Fibroblast of lung (primary cell): ENCODE data around the gene PCF11. TPM values are rescaled to one million over a fixed set of nuclear protein-coding genes. Genes with fewer than 3 reads are reported as not detected.

Source experiments
- DNase-seq, 2 donors: peaks; one replicate each; pipeline versions ENCODE4 v3.0.0 to v3.0.0-alpha.2; 2010; ENCODE audit warnings: low read depth in 2 of 2
- H2AFZ ChIP-seq: 2 replicates; pipeline ENCODE4 v1.5.1; 2012; ENCODE audit warnings: low read length, control low read depth, inconsistent platforms
- H3K27ac ChIP-seq: 2 replicates; pipeline ENCODE4 v1.5.1; 2011; ENCODE audit warnings: low read length, control low read depth; ENCODE audit not compliant: insufficient read depth
- H3K27me3 ChIP-seq: 2 replicates; pipeline ENCODE4 v1.5.1; 2011; ENCODE audit warnings: mild to moderate bottlenecking, low read length; ENCODE audit not compliant: control insufficient read depth, insufficient read depth
- H3K36me3 ChIP-seq: 2 replicates; pipeline ENCODE4 v1.5.1; 2011; ENCODE audit warnings: low read length; ENCODE audit not compliant: control insufficient read depth, insufficient read depth
- H3K4me1 ChIP-seq: 2 replicates; pipeline ENCODE4 v1.5.1; 2011; ENCODE audit warnings: low read length; ENCODE audit not compliant: control insufficient read depth, insufficient read depth; ENCODE audit errors: extremely low read depth
- H3K4me2 ChIP-seq: 2 replicates; pipeline ENCODE4 v1.5.1; 2011; ENCODE audit warnings: low read length, control low read depth; ENCODE audit not compliant: insufficient read depth; ENCODE audit errors: extremely low read depth
- H3K4me3 ChIP-seq, 4 experiments: fragments of 200-600 bp in 1 of 4; sonication (generic) in 1 of 4; replicated peaks in 1 of 4; 2 replicates each; pipeline ENCODE4 v1.5.1; 2011 to 2016; ENCODE audit warnings: low read length in 4 of 4, low read depth in 3 of 4, mild to moderate bottlenecking in 3 of 4, control low read depth in 2 of 4, inconsistent platforms in 1 of 4, mixed read lengths in 1 of 4; ENCODE audit not compliant: insufficient read depth in 1 of 4; ENCODE audit errors: control extremely low read depth in 1 of 4
- H3K79me2 ChIP-seq: 2 replicates; pipeline ENCODE4 v1.5.1; 2012; ENCODE audit warnings: mild to moderate bottlenecking, low read length, inconsistent platforms; ENCODE audit not compliant: control insufficient read depth, insufficient read depth
- H3K9ac ChIP-seq: 2 replicates; pipeline ENCODE4 v1.5.1; 2011; ENCODE audit warnings: mild to moderate bottlenecking, low read length, control low read depth; ENCODE audit not compliant: insufficient read depth
- H3K9me3 ChIP-seq: 2 replicates; pipeline ENCODE4 v1.5.1; 2012; ENCODE audit warnings: low read depth, low read length; ENCODE audit not compliant: control insufficient read depth, insufficient read depth
- H4K20me1 ChIP-seq: 2 replicates; pipeline ENCODE4 v1.5.1; 2011; ENCODE audit warnings: low read length; ENCODE audit not compliant: control insufficient read depth, insufficient read depth; ENCODE audit errors: extremely low read depth
- EZH2 ChIP-seq: IDR thresholded peaks from 2 replicates; pipeline ENCODE4 v1.5.1; 2012; ENCODE audit warnings: low read length, control low read depth, mild to moderate bottlenecking; ENCODE audit errors: missing control alignments
- polyA plus RNA-seq, 2 donors: library from polyadenylated mRNA; depleted of rRNA in 1 of 2; stranded (reverse) in 1 of 2; unstranded in 1 of 2; fragments of >200 nt; gene quantifications; 2 replicates each; pipeline ENCODE4 v1.2.1, GENCODE V29; 2011 to 2012; ENCODE audit warnings: missing spikeins in 1 of 2
- total RNA-seq: library from RNA; depleted of rRNA; stranded (reverse); fragments of >200 nt; gene quantifications from 2 replicates; pipeline ENCODE4 v1.2.1, GENCODE V29; 2014
- TF ChIP-seq, protein P1 (sequence below), 2 donors: IDR thresholded peaks in 1 of 2; conservative IDR thresholded peaks in 1 of 2; 1 replicate in 1 of 2; 2 replicates in 1 of 2; pipeline ENCODE4 v1.5.1; 2011 to 2012; ENCODE audit warnings: low read length in 2 of 2, control low read depth in 1 of 2, inconsistent platforms in 1 of 2, low read depth in 1 of 2, mild to moderate bottlenecking in 1 of 2

The PCF11 gene
- total and polyA plus RNA-seq, 2 donors (not counting 1 experiment from before 2014, with no cell fraction given) = 26.6 to 44.8 TPM

DNA sequence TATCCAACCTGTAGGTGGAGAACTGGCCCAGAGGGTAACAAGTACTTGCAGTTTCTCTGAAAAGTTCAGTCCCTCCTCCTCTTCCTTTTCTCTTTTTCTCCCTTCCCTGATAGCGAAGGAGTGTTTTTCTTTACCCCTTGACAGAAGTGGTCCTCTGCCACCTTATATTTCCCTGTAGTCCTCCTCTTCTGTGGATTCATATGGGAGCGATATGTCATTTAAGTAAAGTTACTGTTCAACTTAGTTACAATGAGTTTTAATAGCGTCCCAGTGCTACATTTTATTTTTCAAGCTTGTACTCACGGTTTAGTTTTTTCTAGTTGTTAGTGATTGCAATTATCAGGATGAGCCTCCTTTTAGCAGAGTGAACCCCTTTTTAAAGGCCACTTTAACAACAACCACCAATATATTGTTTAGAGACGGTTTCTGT, 1.4 kb downstream of the PCF11 start:
- no peaks in the 10 kb centered on the region for H3K9me3 ChIP-seq
- no peaks in the 10 kb centered on the region for H3K36me3 ChIP-seq
- peaks cover 13% of the 10 kb centered on the region for H4K20me1 ChIP-seq
- no peak for TF ChIP-seq EZH2
- TF ChIP-seq, protein P1, sequence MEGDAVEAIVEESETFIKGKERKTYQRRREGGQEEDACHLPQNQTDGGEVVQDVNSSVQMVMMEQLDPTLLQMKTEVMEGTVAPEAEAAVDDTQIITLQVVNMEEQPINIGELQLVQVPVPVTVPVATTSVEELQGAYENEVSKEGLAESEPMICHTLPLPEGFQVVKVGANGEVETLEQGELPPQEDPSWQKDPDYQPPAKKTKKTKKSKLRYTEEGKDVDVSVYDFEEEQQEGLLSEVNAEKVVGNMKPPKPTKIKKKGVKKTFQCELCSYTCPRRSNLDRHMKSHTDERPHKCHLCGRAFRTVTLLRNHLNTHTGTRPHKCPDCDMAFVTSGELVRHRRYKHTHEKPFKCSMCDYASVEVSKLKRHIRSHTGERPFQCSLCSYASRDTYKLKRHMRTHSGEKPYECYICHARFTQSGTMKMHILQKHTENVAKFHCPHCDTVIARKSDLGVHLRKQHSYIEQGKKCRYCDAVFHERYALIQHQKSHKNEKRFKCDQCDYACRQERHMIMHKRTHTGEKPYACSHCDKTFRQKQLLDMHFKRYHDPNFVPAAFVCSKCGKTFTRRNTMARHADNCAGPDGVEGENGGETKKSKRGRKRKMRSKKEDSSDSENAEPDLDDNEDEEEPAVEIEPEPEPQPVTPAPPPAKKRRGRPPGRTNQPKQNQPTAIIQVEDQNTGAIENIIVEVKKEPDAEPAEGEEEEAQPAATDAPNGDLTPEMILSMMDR (conservative IDR thresholded peaks at IDR 0.05 in 1 of 2, IDR thresholded peaks at IDR 0.05 in 1 of 2; ENCODE audit: low read depth in 1 of 2, low read length in 2 of 2) = no peak
- no peaks in the 10 kb centered on the region for H3K27me3 ChIP-seq
- H2AFZ ChIP-seq = no peak overlapping the region
- peaks cover 63% of the 10 kb centered on the region for H3K79me2 ChIP-seq
- H3K4me1 ChIP-seq = no peaks in the 10 kb centered on the region
- H3K27ac ChIP-seq = peak overlapping the region; percentile 99
- peak overlapping the region; percentile 97 to 99 (median 98) for H3K4me3 ChIP-seq
- peak overlapping the region; percentile 72 for H3K4me2 ChIP-seq
- peak in 1 of 2 donors; percentile 47 for DNase-seq
- H3K9ac ChIP-seq = peak overlapping the region; percentile 68

DNA sequence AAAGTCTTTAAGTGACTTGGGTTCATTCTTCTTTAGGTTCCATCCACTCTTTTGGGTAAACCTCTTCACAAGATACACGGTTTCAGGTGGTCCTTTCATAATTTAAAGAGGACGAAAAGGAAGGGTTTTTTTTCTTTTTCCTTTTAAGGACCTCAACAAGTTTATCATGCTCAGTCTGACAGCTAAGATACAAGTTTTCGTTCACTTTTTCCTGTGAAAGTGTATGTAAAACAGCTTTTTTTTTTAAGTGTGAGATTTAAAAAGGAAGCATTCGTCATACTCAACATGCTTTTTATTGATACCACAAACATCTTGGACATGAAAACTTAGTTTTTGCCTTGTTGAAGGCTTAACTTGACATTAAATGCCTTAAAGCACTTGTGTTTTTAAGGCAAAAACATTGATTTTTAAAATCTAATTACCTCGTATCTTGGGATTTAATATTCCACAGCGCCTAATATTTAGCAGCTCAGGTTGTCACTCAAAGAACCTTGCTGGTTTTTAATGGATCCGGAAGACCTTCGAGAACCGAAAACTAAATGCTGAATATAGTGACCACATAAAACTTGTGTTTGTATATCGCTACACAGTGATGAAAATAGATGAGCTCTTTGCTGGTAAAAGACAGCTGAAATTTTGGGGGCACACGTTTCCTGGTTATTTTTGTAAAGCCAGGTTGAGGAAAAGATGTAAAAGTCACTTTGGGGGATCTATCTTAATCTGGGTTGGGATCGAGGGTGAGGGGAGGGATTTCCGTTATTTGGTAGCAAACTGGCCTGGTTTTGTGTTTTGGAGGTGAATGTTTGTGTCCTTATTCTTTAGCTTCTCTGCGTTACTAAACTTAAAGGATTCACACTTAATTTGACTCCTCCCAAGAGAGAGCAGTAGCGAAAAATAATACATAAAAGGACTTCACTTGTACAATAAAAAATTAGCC, 2.3 kb downstream of the PCF11 start:
- peaks cover 1% of the 10 kb centered on the region for H3K36me3 ChIP-seq
- peak overlapping the region; percentile 99 for H3K27ac ChIP-seq
- no peak for DNase-seq
- H3K4me3 ChIP-seq = peak overlapping the region; percentile 97 to 99 (median 98)
- H3K9me3 ChIP-seq = no peaks in the 10 kb centered on the region
- peaks cover 70% of the 10 kb centered on the region for H3K79me2 ChIP-seq
- no peaks in the 10 kb centered on the region for H3K4me1 ChIP-seq
- TF ChIP-seq, protein P1 (conservative IDR thresholded peaks at IDR 0.05 in 1 of 2, IDR thresholded peaks at IDR 0.05 in 1 of 2; ENCODE audit: low read depth in 1 of 2, low read length in 2 of 2) = no peak
- TF ChIP-seq EZH2 = no peak
- H4K20me1 ChIP-seq = peaks cover 13% of the 10 kb centered on the region
- no peak overlapping the region for H2AFZ ChIP-seq
- H3K27me3 ChIP-seq = no peaks in the 10 kb centered on the region
- peak overlapping the region; percentile 68 for H3K9ac ChIP-seq
- peak overlapping the region; percentile 72 for H3K4me2 ChIP-seq
